Endometrium (tissue), 2 donors: ENCODE measurements around the gene TMBIM4.

Source experiments
- FAIRE-seq: peaks from 2 replicates; lab custom pipeline; 2012; peaks lifted over from hg19 to GRCh38; lab: Jason Lieb, UNC
- donor health status: control.
- donor health status: control.

Gene TMBIM4

DNA sequence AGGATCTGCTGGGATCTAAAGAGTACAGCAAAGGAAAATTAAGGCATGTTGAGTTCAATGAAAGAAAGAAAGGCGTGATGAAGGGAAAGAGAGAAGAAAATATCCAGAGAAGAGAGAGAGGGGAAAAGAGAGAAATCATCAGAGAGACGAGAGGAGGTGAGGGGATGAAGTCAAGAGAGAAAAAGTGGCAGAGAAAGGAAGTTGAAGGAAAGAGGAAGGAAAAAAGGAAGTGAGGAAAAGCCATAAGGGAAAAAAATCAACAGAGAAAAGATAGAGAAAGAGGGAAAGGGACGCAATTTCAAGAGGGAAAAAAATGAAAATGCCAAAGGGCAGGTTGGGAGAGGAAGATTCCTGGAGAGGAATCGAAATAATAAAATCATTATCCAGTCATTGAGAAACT lies 79.6 kb downstream of the TMBIM4 start:
- FAIRE-seq: no peak

DNA sequence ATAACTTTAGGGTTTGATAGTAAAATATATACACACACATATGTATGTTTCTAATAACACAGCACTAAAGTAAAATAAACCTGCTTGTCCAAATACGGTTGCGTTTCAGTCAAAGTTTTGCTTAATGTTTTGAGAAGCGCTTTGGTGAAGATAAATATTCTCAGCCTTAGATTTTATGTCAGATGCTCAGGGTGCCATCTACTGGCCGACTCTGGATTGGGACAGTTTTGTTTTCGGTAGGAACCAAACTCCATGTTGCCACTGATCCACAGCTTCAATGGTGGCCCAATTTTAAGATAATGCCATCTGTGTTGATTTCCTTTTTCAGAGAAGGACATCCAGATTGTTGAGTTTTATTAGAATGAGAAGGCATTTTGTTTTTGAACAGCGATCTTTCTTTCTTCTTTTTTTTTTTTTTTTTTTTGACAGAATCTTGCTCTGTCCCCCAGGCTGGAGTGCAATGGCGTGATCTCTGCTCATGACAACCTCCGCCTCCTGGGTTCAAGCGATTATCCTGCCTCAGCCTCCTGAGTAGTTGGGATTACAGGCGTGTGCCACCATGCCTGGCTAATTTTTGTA lies 82.3 kb downstream of the TMBIM4 start:
- peak; percentile 74 for FAIRE-seq

DNA sequence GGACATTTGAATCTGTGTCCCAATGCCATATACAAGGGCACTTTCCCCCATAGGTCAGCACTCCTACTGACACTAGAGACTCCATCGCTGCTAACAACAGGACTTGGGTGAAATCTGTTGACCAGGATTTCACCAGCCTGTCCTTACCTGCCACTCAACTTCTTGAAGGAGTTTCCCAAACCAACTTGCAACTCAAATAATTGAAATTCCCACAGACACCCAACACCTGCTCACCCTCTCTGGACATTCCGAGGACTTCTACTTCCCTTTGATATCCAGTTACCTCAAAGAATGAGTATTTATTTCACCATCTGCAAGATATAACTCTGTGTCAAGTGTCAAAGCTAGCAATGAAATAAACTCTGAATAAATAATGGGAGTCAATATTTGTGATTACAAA lies 83.8 kb downstream of the TMBIM4 start:
- FAIRE-seq: no peak
